Uterus (tissue), 2 donors: ENCODE measurements around the gene GAREM1.

ENCODE experiments used
- CTCF ChIP-seq, 4 experiments: fragments of 200-600 bp in 2 of 4; fragments of 450-650 bp in 2 of 4; sonication (generic) in 2 of 4; IDR thresholded peaks; one replicate each; pipeline ENCODE4 v1.5.1; 2016 to 2019; ENCODE audit warnings: antibody characterized with exemption in 4 of 4, mild to moderate bottlenecking in 2 of 4, moderate library complexity in 1 of 4
- POLR2A ChIP-seq, 2 donors: fragments of 450-650 bp; IDR thresholded peaks; one replicate each; pipeline ENCODE4 v1.6.1; 2016; ENCODE audit warnings: antibody characterized with exemption in 2 of 2, mild to moderate bottlenecking in 1 of 2, moderate library complexity in 1 of 2

DNA sequence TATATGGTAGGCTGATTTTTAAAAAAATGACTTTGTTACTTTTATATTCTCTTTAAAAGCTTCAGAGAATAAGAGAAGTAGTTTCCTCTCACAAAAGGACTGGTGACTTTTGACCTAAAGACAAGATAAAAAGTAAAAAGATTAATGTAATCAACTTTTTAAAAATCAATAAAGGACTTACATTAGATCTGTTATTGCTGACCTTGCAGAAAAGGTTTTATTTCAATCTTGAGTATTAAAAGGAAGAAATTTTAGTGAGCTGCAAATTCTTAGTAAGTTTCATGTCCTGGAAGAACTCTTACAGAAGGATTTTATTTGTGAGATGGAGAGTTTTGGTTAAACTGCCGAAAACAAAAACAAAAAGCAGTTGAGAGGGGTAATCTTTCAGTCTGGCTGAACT is 2.2 kb upstream of the GAREM1 start:
- TF ChIP-seq CTCF (IDR thresholded peaks at IDR 0.05) (no peak), POLR2A (IDR thresholded peaks at IDR 0.05) (no peak)
